WTC11 (cell line): ENCODE measurements around the gene PI4K2A. TPM values are rescaled to one million over a fixed set of nuclear protein-coding genes. Genes with fewer than 3 reads are reported as not detected.

ENCODE experiments used
- ESRRA ChIP-seq: sonication (generic); formaldehyde crosslinking; IDR thresholded peaks from 2 replicates; pipeline ENCODE4 v1.8.1; 2022; ENCODE audit warnings: mild to moderate bottlenecking, missing genetic modification reagents, borderline replicate concordance
- FOXK1 ChIP-seq: sonication (generic); formaldehyde crosslinking; IDR thresholded peaks from 2 replicates; pipeline ENCODE4 v1.8.0; 2022; ENCODE audit warnings: mild to moderate bottlenecking, moderate library complexity, missing genetic modification reagents
- FOXP1 ChIP-seq: sonication (generic); formaldehyde crosslinking; IDR thresholded peaks from 2 replicates; pipeline ENCODE4 v1.8.0; 2022; ENCODE audit warnings: missing genetic modification reagents, mild to moderate bottlenecking, moderate library complexity, borderline replicate concordance
- GABPB1 ChIP-seq: sonication (generic); formaldehyde crosslinking; IDR thresholded peaks from 2 replicates; pipeline ENCODE4 v1.8.1; 2023; ENCODE audit warnings: mild to moderate bottlenecking, missing genetic modification reagents
- KAT7 ChIP-seq: sonication (generic); formaldehyde crosslinking; IDR thresholded peaks from 2 replicates; pipeline ENCODE4 v1.8.1; 2023; ENCODE audit warnings: missing genetic modification reagents, mild to moderate bottlenecking, borderline replicate concordance
- MYBL2 ChIP-seq: sonication (generic); formaldehyde crosslinking; IDR thresholded peaks from 2 replicates; pipeline ENCODE4 v1.8.1; 2023; ENCODE audit warnings: mild to moderate bottlenecking, moderate library complexity, missing genetic modification reagents
- SP1 ChIP-seq: sonication (generic); formaldehyde crosslinking; conservative IDR thresholded peaks from 2 replicates; pipeline ENCODE4 v1.8.1; 2022; ENCODE audit warnings: missing genetic modification reagents
- ZNF219 ChIP-seq: sonication (generic); formaldehyde crosslinking; IDR thresholded peaks from 2 replicates; pipeline ENCODE4 v1.8.0; 2023; ENCODE audit warnings: missing genetic modification reagents, mild to moderate bottlenecking, borderline replicate concordance
- ZNF317 ChIP-seq: sonication (generic); formaldehyde crosslinking; IDR thresholded peaks from 2 replicates; pipeline ENCODE4 v1.8.1; 2023; ENCODE audit warnings: low read depth, mild to moderate bottlenecking, moderate library complexity, missing genetic modification reagents, borderline replicate concordance
- ZNF416 ChIP-seq: fragments of 250-450 bp; sonication (Bioruptor Pico); IDR thresholded peaks from 2 replicates; pipeline ENCODE4 v1.9.0; 2021; ENCODE audit warnings: mild to moderate bottlenecking, inconsistent platforms
- total RNA-seq: library from RNA; stranded (reverse); gene quantifications from 3 replicates; pipeline ENCODE4 v1.2.3, GENCODE V29; 2021
- TF ChIP-seq, protein P1 (sequence below): sonication (generic); formaldehyde crosslinking; IDR thresholded peaks from 2 replicates; pipeline ENCODE4 v1.8.1; 2023; ENCODE audit warnings: mild to moderate bottlenecking, missing genetic modification reagents, borderline replicate concordance
- TF ChIP-seq, protein P2 (sequence below): sonication (generic); formaldehyde crosslinking; IDR thresholded peaks from 2 replicates; pipeline ENCODE4 v1.8.1; 2023; ENCODE audit warnings: mild to moderate bottlenecking, missing genetic modification reagents
- TF ChIP-seq, protein P3 (sequence below): sonication (generic); formaldehyde crosslinking; IDR thresholded peaks from 2 replicates; pipeline ENCODE4 v1.8.0; 2022; ENCODE audit warnings: mild to moderate bottlenecking, missing genetic modification reagents
- TF ChIP-seq, protein P4 (sequence below): sonication (generic); formaldehyde crosslinking; IDR thresholded peaks from 2 replicates; pipeline ENCODE4 v1.8.1; 2022; ENCODE audit warnings: mild to moderate bottlenecking, moderate library complexity, missing genetic modification reagents
- TF ChIP-seq, protein P5 (sequence below): sonication (generic); formaldehyde crosslinking; IDR thresholded peaks from 2 replicates; pipeline ENCODE4 v1.8.1; 2022; ENCODE audit warnings: mild to moderate bottlenecking, missing genetic modification reagents, moderate library complexity, borderline replicate concordance
- TF ChIP-seq, protein P6 (sequence below): sonication (generic); formaldehyde crosslinking; IDR thresholded peaks from 2 replicates; pipeline ENCODE4 v1.8.1; 2023; ENCODE audit warnings: mild to moderate bottlenecking, moderate library complexity, missing genetic modification reagents

The PI4K2A gene
- total RNA-seq, 1 experiment from 2014 or later: 19.5 TPM

DNA sequence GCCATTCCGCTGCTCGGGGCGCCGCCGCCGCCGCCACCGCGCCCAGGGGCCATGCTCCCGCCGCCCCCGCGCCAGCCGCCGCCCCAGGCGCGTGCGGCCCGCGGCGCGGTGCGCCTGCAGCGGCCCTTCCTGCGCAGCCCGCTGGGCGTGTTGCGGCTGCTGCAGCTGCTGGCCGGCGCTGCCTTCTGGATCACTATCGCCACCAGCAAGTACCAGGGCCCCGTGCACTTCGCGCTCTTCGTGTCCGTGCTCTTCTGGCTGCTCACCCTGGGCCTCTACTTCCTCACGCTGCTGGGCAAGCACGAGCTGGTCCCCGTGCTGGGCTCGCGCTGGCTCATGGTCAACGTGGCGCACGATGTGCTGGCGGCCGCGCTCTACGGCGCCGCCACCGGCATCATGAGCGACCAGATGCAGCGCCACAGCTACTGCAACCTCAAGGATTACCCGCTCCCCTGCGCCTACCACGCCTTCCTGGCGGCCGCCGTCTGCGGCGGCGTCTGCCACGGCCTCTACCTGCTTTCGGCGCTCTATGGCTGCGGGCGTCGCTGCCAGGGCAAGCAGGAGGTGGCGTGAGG, 73.4 kb downstream of the PI4K2A start (continued):
- TF ChIP-seq, protein P1, sequence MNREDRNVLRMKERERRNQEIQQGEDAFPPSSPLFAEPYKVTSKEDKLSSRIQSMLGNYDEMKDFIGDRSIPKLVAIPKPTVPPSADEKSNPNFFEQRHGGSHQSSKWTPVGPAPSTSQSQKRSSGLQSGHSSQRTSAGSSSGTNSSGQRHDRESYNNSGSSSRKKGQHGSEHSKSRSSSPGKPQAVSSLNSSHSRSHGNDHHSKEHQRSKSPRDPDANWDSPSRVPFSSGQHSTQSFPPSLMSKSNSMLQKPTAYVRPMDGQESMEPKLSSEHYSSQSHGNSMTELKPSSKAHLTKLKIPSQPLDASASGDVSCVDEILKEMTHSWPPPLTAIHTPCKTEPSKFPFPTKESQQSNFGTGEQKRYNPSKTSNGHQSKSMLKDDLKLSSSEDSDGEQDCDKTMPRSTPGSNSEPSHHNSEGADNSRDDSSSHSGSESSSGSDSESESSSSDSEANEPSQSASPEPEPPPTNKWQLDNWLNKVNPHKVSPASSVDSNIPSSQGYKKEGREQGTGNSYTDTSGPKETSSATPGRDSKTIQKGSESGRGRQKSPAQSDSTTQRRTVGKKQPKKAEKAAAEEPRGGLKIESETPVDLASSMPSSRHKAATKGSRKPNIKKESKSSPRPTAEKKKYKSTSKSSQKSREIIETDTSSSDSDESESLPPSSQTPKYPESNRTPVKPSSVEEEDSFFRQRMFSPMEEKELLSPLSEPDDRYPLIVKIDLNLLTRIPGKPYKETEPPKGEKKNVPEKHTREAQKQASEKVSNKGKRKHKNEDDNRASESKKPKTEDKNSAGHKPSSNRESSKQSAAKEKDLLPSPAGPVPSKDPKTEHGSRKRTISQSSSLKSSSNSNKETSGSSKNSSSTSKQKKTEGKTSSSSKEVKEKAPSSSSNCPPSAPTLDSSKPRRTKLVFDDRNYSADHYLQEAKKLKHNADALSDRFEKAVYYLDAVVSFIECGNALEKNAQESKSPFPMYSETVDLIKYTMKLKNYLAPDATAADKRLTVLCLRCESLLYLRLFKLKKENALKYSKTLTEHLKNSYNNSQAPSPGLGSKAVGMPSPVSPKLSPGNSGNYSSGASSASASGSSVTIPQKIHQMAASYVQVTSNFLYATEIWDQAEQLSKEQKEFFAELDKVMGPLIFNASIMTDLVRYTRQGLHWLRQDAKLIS (CRISPR knock-in tag): 0 out of 2 replicates have a peak, but pooled peaks have one; percentile 20
- TF ChIP-seq, protein P2, sequence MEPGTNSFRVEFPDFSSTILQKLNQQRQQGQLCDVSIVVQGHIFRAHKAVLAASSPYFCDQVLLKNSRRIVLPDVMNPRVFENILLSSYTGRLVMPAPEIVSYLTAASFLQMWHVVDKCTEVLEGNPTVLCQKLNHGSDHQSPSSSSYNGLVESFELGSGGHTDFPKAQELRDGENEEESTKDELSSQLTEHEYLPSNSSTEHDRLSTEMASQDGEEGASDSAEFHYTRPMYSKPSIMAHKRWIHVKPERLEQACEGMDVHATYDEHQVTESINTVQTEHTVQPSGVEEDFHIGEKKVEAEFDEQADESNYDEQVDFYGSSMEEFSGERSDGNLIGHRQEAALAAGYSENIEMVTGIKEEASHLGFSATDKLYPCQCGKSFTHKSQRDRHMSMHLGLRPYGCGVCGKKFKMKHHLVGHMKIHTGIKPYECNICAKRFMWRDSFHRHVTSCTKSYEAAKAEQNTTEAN (CRISPR knock-in tag): peak; percentile 84; the same call in 1 of the 2 replicates
- TF ChIP-seq SP1 (CRISPR knock-in tag) (no peak), FOXK1 (CRISPR knock-in tag) (peak; percentile 87), ZNF416 (CRISPR knock-in tag) (no peak), ZNF317 (CRISPR knock-in tag) (peak; percentile 39; the same call in 1 of the 2 replicates), MYBL2 (peak; percentile 38; the same call in 1 of the 2 replicates), FOXP1 (CRISPR knock-in tag) (peak; percentile 78; the same call in 1 of the 2 replicates), ESRRA (peak; percentile 94), KAT7 (CRISPR knock-in tag) (peak; percentile 81; the same call in 1 of the 2 replicates), ZNF219 (peak; percentile 92; the same call in 1 of the 2 replicates), GABPB1 (CRISPR knock-in tag) (no peak)
- TF ChIP-seq, protein P3, sequence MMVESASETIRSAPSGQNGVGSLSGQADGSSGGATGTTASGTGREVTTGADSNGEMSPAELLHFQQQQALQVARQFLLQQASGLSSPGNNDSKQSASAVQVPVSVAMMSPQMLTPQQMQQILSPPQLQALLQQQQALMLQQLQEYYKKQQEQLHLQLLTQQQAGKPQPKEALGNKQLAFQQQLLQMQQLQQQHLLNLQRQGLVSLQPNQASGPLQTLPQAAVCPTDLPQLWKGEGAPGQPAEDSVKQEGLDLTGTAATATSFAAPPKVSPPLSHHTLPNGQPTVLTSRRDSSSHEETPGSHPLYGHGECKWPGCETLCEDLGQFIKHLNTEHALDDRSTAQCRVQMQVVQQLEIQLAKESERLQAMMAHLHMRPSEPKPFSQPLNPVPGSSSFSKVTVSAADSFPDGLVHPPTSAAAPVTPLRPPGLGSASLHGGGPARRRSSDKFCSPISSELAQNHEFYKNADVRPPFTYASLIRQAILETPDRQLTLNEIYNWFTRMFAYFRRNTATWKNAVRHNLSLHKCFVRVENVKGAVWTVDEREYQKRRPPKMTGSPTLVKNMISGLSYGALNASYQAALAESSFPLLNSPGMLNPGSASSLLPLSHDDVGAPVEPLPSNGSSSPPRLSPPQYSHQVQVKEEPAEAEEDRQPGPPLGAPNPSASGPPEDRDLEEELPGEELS (CRISPR knock-in tag): peak; percentile 97
- TF ChIP-seq, protein P4, sequence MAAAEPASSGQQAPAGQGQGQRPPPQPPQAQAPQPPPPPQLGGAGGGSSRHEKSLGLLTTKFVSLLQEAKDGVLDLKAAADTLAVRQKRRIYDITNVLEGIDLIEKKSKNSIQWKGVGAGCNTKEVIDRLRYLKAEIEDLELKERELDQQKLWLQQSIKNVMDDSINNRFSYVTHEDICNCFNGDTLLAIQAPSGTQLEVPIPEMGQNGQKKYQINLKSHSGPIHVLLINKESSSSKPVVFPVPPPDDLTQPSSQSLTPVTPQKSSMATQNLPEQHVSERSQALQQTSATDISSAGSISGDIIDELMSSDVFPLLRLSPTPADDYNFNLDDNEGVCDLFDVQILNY (CRISPR knock-in tag): no peak; the same call in 1 of the 2 replicates
- TF ChIP-seq, protein P5, sequence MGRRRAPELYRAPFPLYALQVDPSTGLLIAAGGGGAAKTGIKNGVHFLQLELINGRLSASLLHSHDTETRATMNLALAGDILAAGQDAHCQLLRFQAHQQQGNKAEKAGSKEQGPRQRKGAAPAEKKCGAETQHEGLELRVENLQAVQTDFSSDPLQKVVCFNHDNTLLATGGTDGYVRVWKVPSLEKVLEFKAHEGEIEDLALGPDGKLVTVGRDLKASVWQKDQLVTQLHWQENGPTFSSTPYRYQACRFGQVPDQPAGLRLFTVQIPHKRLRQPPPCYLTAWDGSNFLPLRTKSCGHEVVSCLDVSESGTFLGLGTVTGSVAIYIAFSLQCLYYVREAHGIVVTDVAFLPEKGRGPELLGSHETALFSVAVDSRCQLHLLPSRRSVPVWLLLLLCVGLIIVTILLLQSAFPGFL (CRISPR knock-in tag): no peak; the same call in 1 of the 2 replicates
- TF ChIP-seq, protein P6, sequence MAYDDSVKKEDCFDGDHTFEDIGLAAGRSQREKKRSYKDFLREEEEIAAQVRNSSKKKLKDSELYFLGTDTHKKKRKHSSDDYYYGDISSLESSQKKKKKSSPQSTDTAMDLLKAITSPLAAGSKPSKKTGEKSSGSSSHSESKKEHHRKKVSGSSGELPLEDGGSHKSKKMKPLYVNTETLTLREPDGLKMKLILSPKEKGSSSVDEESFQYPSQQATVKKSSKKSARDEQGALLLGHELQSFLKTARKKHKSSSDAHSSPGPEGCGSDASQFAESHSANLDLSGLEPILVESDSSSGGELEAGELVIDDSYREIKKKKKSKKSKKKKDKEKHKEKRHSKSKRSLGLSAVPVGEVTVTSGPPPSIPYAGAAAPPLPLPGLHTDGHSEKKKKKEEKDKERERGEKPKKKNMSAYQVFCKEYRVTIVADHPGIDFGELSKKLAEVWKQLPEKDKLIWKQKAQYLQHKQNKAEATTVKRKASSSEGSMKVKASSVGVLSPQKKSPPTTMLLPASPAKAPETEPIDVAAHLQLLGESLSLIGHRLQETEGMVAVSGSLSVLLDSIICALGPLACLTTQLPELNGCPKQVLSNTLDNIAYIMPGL (CRISPR knock-in tag): peak; percentile 87
